Measurements from ENCODE around the gene NISCH.

Gene NISCH

DNA sequence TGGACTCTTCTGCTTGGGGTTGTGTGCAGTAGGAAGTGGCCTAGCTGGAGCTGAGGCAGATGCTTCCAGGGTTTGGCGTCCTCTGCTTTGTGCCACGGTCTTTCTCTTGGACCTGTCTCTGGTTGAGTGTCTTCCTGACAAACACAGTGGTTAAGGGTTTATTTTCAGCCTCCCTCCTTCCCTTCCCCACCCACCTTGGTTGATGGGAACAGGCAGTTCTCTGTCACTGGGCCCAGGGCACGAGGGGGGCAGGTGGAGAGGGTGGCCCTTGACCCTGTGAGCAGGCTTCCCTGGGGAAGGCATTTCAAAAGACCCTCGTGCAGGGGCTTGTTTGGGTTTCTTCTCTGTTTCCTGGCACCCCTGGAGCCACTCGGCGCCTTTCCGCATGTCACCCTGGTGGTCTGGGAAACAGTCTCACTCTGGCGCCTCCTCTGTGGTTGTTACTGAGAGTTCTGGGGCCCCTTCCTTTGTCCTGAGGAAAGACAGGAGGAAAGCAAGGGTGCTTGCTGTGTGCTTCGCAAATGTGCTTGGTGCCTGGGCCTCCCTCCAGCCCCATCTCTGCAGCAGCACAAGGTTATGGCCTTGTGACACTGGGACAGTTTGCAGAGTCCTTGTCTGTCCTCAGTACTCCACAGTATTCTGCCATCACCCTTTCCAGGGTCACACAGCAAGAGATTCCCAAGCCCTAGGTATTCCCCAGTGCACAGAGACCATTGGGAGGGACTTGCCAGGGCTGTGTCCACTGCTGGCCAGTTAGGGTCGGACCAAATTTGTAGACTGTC, 29.5 kb downstream of the NISCH start:
- no peaks in the 10 kb centered on the region for H3K27me3 ChIP-seq (ENCODE audit: insufficient read depth, poor library complexity, severe bottlenecking)
- no peak overlapping the region for H3K4me3 ChIP-seq (replicated peaks; ENCODE audit: insufficient read depth, low read length)
- TF ChIP-seq, protein P1, sequence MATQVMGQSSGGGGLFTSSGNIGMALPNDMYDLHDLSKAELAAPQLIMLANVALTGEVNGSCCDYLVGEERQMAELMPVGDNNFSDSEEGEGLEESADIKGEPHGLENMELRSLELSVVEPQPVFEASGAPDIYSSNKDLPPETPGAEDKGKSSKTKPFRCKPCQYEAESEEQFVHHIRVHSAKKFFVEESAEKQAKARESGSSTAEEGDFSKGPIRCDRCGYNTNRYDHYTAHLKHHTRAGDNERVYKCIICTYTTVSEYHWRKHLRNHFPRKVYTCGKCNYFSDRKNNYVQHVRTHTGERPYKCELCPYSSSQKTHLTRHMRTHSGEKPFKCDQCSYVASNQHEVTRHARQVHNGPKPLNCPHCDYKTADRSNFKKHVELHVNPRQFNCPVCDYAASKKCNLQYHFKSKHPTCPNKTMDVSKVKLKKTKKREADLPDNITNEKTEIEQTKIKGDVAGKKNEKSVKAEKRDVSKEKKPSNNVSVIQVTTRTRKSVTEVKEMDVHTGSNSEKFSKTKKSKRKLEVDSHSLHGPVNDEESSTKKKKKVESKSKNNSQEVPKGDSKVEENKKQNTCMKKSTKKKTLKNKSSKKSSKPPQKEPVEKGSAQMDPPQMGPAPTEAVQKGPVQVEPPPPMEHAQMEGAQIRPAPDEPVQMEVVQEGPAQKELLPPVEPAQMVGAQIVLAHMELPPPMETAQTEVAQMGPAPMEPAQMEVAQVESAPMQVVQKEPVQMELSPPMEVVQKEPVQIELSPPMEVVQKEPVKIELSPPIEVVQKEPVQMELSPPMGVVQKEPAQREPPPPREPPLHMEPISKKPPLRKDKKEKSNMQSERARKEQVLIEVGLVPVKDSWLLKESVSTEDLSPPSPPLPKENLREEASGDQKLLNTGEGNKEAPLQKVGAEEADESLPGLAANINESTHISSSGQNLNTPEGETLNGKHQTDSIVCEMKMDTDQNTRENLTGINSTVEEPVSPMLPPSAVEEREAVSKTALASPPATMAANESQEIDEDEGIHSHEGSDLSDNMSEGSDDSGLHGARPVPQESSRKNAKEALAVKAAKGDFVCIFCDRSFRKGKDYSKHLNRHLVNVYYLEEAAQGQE (IDR thresholded peaks at IDR 0.05; ENCODE audit: insufficient replicate concordance, low read depth) = no peak
- TF ChIP-seq, protein P2, sequence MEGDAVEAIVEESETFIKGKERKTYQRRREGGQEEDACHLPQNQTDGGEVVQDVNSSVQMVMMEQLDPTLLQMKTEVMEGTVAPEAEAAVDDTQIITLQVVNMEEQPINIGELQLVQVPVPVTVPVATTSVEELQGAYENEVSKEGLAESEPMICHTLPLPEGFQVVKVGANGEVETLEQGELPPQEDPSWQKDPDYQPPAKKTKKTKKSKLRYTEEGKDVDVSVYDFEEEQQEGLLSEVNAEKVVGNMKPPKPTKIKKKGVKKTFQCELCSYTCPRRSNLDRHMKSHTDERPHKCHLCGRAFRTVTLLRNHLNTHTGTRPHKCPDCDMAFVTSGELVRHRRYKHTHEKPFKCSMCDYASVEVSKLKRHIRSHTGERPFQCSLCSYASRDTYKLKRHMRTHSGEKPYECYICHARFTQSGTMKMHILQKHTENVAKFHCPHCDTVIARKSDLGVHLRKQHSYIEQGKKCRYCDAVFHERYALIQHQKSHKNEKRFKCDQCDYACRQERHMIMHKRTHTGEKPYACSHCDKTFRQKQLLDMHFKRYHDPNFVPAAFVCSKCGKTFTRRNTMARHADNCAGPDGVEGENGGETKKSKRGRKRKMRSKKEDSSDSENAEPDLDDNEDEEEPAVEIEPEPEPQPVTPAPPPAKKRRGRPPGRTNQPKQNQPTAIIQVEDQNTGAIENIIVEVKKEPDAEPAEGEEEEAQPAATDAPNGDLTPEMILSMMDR (IDR thresholded peaks at IDR 0.05; ENCODE audit: insufficient read depth, low read length) = no peak
- TF ChIP-seq GABPA (IDR thresholded peaks at IDR 0.05; ENCODE audit: low read depth) = no peak
- no peak for TF ChIP-seq POLR2AphosphoS5 (IDR thresholded peaks at IDR 0.05; ENCODE audit: low read depth)
- TF ChIP-seq SPI1 (IDR thresholded peaks at IDR 0.05; ENCODE audit: borderline replicate concordance, low read depth) = no peak
- no peak for DNase-seq (ENCODE audit: low read depth in 1 of 2, low spot score in 1 of 2)
- H3K27ac ChIP-seq (replicated peaks) = no peak overlapping the region

DNA sequence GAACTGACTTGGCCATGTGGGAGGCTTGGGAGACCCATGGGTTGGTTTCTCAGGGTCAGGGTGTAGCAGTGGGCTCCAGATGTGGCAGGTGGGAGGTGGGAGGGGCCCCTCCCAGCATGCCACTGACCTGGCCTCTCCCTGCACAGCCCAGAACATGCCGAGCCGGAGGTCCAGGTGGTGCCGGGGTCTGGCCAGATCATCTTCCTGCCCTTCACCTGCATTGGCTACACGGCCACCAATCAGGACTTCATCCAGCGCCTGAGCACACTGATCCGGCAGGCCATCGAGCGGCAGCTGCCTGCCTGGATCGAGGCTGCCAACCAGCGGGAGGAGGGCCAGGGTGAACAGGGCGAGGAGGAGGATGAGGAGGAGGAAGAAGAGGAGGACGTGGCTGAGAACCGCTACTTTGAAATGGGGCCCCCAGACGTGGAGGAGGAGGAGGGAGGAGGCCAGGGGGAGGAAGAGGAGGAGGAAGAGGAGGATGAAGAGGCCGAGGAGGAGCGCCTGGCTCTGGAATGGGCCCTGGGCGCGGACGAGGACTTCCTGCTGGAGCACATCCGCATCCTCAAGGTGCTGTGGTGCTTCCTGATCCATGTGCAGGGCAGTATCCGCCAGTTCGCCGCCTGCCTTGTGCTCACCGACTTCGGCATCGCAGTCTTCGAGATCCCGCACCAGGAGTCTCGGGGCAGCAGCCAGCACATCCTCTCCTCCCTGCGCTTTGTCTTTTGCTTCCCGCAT, 31.8 kb downstream of the NISCH start:
- no peak for DNase-seq (ENCODE audit: low read depth in 1 of 2, low spot score in 1 of 2)
- TF ChIP-seq GABPA (IDR thresholded peaks at IDR 0.05; ENCODE audit: low read depth) = no peak
- H3K27ac ChIP-seq (replicated peaks) = no peak overlapping the region
- no peak overlapping the region for H3K4me3 ChIP-seq (replicated peaks; ENCODE audit: insufficient read depth, low read length)
- no peaks in the 10 kb centered on the region for H3K27me3 ChIP-seq (ENCODE audit: insufficient read depth, poor library complexity, severe bottlenecking)

DNA sequence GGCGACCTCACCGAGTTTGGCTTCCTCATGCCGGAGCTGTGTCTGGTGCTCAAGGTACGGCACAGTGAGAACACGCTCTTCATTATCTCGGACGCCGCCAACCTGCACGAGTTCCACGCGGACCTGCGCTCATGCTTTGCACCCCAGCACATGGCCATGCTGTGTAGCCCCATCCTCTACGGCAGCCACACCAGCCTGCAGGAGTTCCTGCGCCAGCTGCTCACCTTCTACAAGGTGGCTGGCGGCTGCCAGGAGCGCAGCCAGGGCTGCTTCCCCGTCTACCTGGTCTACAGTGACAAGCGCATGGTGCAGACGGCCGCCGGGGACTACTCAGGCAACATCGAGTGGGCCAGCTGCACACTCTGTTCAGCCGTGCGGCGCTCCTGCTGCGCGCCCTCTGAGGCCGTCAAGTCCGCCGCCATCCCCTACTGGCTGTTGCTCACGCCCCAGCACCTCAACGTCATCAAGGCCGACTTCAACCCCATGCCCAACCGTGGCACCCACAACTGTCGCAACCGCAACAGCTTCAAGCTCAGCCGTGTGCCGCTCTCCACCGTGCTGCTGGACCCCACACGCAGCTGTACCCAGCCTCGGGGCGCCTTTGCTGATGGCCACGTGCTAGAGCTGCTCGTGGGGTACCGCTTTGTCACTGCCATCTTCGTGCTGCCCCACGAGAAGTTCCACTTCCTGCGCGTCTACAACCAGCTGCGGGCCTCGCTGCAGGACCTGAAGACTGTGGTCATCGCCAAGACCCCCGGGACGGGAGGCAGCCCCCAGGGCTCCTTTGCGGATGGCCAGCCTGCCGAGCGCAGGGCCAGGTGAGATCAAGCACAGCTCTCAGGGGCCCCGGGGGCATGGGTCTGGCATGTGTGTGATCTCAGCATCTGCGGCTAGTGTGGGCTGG, 32.6 kb downstream of the NISCH start:
- DNase-seq (ENCODE audit: low read depth in 1 of 2, low spot score in 1 of 2) = no peak
- Histone ChIP-seq H3K27me3 (ENCODE audit: insufficient read depth, poor library complexity, severe bottlenecking) (no peaks in the 10 kb centered on the region), H3K4me3 (replicated peaks; ENCODE audit: insufficient read depth, low read length) (no peak overlapping the region), H3K27ac (replicated peaks) (no peak overlapping the region)
- TF ChIP-seq, protein P1 (IDR thresholded peaks at IDR 0.05; ENCODE audit: insufficient replicate concordance, low read depth) = no peak
- TF ChIP-seq POLR2AphosphoS5 (IDR thresholded peaks at IDR 0.05; ENCODE audit: low read depth) (no peak), SPI1 (IDR thresholded peaks at IDR 0.05; ENCODE audit: borderline replicate concordance, low read depth) (no peak), GABPA (IDR thresholded peaks at IDR 0.05; ENCODE audit: low read depth) (no peak)
- TF ChIP-seq, protein P2 (IDR thresholded peaks at IDR 0.05; ENCODE audit: insufficient read depth, low read length) = no peak

DNA sequence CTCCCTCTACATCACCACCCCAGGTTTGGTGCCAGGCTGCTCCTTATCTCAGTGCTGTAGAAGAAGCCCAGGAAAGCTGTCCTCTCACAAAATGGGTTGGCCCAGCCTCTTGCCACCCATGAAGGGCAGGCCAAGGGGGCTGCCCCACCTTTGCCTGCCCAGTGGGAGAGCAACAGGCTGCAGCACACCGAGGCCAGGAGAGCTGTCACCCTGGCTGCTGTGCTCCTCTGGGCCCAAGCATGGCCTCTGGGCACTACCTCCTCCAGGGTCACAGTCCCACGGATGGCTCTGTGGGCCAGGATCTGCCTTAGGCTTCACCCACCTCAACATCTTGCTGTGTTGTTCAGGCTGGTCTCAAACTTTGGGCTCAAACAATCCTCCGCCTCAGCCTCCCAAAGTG, 33.3 kb downstream of the NISCH start:
- H3K27ac ChIP-seq (replicated peaks) = no peak overlapping the region

More for the DNA sequence above, 33.3 kb downstream of the NISCH start:
- DNase-seq (ENCODE audit: low read depth in 1 of 2, low spot score in 1 of 2) = no peak
- TF ChIP-seq POLR2AphosphoS5 (IDR thresholded peaks at IDR 0.05; ENCODE audit: low read depth) = no peak
- TF ChIP-seq GABPA (IDR thresholded peaks at IDR 0.05; ENCODE audit: low read depth) = no peak
- TF ChIP-seq, protein P1 (IDR thresholded peaks at IDR 0.05; ENCODE audit: insufficient replicate concordance, low read depth) = no peak
- TF ChIP-seq, protein P2 (IDR thresholded peaks at IDR 0.05; ENCODE audit: insufficient read depth, low read length) = no peak
- TF ChIP-seq SPI1 (IDR thresholded peaks at IDR 0.05; ENCODE audit: borderline replicate concordance, low read depth) = no peak
- Histone ChIP-seq H3K4me3 (replicated peaks; ENCODE audit: insufficient read depth, low read length) (no peak overlapping the region), H3K27me3 (ENCODE audit: insufficient read depth, poor library complexity, severe bottlenecking) (no peaks in the 10 kb centered on the region)

Data from HL-60 (cell line).